ENCODE measurements around the gene LYPD6B. TPM values are rescaled to one million over a fixed set of nuclear protein-coding genes. Genes with fewer than 3 reads are reported as not detected.

The LYPD6B gene
- total and polyA plus RNA-seq, 10 of the 15 experiments (the other 5 are each of a cell fraction or from before 2014, with no cell fraction given) = 1.0 to 6.6 (median 4.0) TPM

DNA sequence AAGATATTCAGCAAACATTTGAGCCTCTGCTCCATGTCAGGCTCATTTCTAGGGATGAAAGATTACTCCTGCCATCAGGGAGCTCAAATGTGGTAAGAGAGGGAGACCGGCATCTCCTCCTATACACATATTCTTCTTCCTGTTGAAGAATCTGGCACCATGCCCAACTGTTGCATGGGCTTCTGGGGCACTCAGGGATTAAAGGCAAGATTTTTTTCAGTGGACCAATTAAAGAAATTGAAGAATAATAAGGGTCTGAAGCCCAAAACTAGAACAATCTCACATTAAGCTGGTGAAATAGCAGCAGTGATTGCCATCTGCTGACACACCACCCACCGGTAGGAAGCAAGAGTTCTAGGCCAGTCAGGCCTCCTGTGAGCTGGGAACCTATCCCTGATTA is 146.5 kb downstream of the LYPD6B start:
- Histone ChIP-seq H3K4me1 (ENCODE audit: control insufficient read depth, insufficient read depth, low read length) (no peaks in the 10 kb centered on the region), H2AFZ (ENCODE audit: control insufficient read depth, low read depth, low read length) (no peak overlapping the region), H3K27ac (ENCODE audit: control insufficient read depth, insufficient read depth) (no peak overlapping the region), H3K4me2 (ENCODE audit: control insufficient read depth, insufficient read depth) (no peak overlapping the region), H3K79me2 (ENCODE audit: control insufficient read depth, insufficient read depth, low read length) (no peaks in the 10 kb centered on the region), H3K27me3 (replicated peaks in 1 of 2; ENCODE audit: control insufficient read depth in 2 of 2, insufficient read depth in 2 of 2, low read length in 1 of 2) (no peaks in the 10 kb centered on the region), H3K9ac (ENCODE audit: control insufficient read depth, insufficient read depth, low read length) (no peak overlapping the region), H3K36me3 (ENCODE audit: control insufficient read depth in 2 of 2, insufficient read depth in 2 of 2, low read length in 1 of 2) (no peaks in the 10 kb centered on the region; a peak in 1 of 4 replicates), H3K4me3 (no peak overlapping the region), H3K9me3 (replicated peaks; ENCODE audit: control insufficient read depth, insufficient read depth, low read length) (no peaks in the 10 kb centered on the region), H4K20me1 (ENCODE audit: control insufficient read depth, insufficient read depth) (no peaks in the 10 kb centered on the region)
- ChIA-PET CTCF (interaction anchor here (0.9 to 1.0 kb wide), 2 partner anchors 44 to 166 kb away, joined by 3 read pairs; no protein-coding TSS in a partner anchor), SMC1A (ENCODE audit: uncharacterized antibody, unreplicated experiment) (interaction anchor here (1.0 kb wide), 2 partner anchors 165 to 193 kb away, joined by 3 read pairs; no protein-coding TSS in a partner anchor), RAD21 (ENCODE audit: unreplicated experiment) (no interaction called here), POLR2A (no interaction called here)
- ATAC-seq = no peak
- intact Hi-C loops (cut with micrococcal nuclease; ENCODE audit: unreplicated experiment) (no loop called here), in situ Hi-C loops (cut with MboI) (no loop called here)
- TF ChIP-seq, protein P1, sequence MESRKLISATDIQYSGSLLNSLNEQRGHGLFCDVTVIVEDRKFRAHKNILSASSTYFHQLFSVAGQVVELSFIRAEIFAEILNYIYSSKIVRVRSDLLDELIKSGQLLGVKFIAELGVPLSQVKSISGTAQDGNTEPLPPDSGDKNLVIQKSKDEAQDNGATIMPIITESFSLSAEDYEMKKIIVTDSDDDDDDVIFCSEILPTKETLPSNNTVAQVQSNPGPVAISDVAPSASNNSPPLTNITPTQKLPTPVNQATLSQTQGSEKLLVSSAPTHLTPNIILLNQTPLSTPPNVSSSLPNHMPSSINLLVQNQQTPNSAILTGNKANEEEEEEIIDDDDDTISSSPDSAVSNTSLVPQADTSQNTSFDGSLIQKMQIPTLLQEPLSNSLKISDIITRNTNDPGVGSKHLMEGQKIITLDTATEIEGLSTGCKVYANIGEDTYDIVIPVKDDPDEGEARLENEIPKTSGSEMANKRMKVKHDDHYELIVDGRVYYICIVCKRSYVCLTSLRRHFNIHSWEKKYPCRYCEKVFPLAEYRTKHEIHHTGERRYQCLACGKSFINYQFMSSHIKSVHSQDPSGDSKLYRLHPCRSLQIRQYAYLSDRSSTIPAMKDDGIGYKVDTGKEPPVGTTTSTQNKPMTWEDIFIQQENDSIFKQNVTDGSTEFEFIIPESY (IDR thresholded peaks at IDR 0.05) = no peak
- no peak for TF ChIP-seq POLR2A (IDR thresholded peaks at IDR 0.05; ENCODE audit: low read depth, low read length)
- TF ChIP-seq PAX5 (IDR thresholded peaks at IDR 0.05; ENCODE audit: borderline replicate concordance, low read depth, low read length) = no peak
- TF ChIP-seq RFX5 (IDR thresholded peaks at IDR 0.05; ENCODE audit: low read depth, low read length) = no peak
- TF ChIP-seq, protein P2, sequence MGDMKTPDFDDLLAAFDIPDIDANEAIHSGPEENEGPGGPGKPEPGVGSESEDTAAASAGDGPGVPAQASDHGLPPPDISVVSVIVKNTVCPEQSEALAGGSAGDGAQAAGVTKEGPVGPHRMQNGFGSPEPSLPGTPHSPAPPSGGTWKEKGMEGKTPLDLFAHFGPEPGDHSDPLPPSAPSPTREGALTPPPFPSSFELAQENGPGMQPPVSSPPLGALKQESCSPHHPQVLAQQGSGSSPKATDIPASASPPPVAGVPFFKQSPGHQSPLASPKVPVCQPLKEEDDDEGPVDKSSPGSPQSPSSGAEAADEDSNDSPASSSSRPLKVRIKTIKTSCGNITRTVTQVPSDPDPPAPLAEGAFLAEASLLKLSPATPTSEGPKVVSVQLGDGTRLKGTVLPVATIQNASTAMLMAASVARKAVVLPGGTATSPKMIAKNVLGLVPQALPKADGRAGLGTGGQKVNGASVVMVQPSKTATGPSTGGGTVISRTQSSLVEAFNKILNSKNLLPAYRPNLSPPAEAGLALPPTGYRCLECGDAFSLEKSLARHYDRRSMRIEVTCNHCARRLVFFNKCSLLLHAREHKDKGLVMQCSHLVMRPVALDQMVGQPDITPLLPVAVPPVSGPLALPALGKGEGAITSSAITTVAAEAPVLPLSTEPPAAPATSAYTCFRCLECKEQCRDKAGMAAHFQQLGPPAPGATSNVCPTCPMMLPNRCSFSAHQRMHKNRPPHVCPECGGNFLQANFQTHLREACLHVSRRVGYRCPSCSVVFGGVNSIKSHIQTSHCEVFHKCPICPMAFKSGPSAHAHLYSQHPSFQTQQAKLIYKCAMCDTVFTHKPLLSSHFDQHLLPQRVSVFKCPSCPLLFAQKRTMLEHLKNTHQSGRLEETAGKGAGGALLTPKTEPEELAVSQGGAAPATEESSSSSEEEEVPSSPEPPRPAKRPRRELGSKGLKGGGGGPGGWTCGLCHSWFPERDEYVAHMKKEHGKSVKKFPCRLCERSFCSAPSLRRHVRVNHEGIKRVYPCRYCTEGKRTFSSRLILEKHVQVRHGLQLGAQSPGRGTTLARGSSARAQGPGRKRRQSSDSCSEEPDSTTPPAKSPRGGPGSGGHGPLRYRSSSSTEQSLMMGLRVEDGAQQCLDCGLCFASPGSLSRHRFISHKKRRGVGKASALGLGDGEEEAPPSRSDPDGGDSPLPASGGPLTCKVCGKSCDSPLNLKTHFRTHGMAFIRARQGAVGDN (IDR thresholded peaks at IDR 0.05) = no peak
- no peak for TF ChIP-seq NR2C1 (IDR thresholded peaks at IDR 0.05)
- TF ChIP-seq CHD4 (IDR thresholded peaks at IDR 0.05) = no peak
- TF ChIP-seq JUNB (IDR thresholded peaks at IDR 0.05) = no peak
- no peak for TF ChIP-seq TCF12 (IDR thresholded peaks at IDR 0.05; ENCODE audit: low read depth, low read length)
- no peak for TF ChIP-seq POU2F2 (IDR thresholded peaks at IDR 0.05; ENCODE audit: borderline replicate concordance, low read depth, low read length)
- no peak for TF ChIP-seq DPF2 (IDR thresholded peaks at IDR 0.05)
- TF ChIP-seq NR2C2 (IDR thresholded peaks at IDR 0.05; ENCODE audit: borderline replicate concordance, control insufficient read depth, insufficient read length, low read depth) = no peak
- no TSS peak for BruUV-seq (replicated peaks)
- no peak for FAIRE-seq
- 84% methylated on average over 2 of the region's 2 CpGs for WGBS (ENCODE audit: insufficient coverage, insufficient replicate concordance, low lambda C conversion rate, missing lambda C conversion rate)
- DNase-seq (ENCODE audit: low read depth, low spot score) = no peak
